ENCODE results near the gene GOSR2.
A peak's percentile ranks its signal among the peaks of the same experiment; 100 is the strongest.
"Not testable (repeated sequence)": the region's sequence is repeated elsewhere in the genome, so short reads cannot be mapped to it uniquely, and the experiment has no call there.

Gene GOSR2

DNA sequence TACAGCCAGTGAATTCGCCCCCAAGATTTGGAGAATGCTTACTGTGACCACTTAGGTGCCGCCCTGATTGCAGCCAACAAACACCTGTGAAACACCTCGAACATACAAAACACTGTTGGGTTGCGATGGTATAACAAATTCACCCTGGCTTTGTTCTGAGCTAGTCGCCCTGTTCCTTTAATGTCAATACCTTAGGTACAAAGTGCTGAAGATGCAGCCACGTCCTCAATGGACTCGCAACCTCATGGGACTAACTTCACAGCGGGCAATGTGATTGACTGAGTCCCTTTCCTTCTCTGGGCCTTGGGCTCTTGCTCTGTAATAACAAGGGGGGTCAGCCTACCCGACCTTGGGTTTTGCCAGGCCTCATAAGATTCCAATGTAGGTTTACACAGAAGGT, 28.9 kb upstream of the GOSR2 start:
- no peak for DNase-seq (ENCODE audit: low spot score)

DNA sequence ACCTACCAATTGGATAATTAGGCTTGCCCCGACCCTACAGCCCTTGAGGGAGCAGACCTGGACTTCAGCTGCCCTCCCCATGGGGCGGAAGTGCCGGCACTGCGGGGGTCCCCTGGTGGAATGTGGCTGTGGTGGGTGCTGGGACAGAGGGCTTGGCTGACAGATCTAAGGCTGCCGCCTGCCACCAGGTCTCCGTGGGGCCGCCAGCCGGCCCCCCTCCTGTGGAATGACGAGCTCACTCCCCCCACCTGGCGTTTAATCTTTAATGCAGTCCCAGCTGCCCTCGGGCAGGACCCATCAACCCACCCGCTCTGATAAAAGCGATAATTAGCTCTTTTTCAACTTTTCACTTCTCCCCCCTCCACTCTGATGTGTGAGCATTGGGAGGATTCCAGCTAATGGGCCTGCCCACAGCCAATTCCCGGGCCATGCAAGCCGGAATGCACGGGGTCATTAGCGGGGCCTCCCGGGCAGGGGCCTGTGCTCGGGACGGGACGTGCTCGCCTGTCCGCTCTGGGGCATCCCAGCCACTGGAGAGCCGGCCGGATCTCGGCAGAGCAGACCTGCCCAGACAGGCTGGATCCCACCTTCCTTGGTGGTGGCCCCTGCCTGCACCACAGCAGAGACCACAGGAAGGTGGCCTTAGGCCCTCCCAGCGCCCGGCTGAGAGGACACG, 28.3 kb upstream of the GOSR2 start:
- DNase-seq (ENCODE audit: low spot score) = no peak

DNA sequence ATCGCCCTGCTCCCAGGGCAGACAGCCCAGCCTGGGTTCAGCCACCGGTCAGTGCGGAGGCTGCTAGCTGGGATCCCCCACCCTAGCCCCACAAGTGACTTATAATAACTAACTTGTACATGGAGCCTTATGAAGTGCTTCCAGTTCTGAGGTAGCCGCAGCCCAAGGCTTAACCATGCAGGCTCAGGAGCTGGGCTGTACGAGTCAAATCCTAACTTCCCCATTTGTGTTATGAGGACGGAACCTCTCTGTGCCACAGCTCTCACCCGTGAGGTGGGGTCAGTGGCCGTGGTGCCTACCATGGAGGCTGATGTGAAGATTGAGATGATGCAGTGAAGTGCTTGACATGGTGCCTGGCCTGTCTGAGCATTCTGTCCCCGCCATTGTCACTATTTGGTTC, 27.8 kb upstream of the GOSR2 start:
- DNase-seq (ENCODE audit: low spot score) = no peak

DNA sequence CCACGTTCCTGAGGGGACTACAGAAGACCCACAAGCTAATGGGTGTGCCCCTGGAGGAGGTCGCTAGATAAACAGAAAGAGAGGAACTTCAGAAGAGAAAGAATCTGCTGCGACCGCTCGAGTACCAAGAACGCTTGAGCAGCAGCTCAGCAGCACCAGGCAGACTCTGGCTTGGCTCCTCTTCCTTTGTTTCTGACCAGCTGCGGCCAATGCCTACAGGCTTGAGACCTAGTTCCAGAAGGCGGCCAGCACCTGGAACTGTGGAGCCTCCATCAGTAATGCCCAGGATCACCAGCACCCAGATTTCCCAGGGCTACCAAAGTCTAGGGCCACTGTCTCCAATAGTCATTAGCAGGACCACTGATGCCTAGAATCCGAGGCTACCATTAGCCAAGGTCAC, 26.0 kb upstream of the GOSR2 start:
- no peak for DNase-seq (ENCODE audit: low spot score)

DNA sequence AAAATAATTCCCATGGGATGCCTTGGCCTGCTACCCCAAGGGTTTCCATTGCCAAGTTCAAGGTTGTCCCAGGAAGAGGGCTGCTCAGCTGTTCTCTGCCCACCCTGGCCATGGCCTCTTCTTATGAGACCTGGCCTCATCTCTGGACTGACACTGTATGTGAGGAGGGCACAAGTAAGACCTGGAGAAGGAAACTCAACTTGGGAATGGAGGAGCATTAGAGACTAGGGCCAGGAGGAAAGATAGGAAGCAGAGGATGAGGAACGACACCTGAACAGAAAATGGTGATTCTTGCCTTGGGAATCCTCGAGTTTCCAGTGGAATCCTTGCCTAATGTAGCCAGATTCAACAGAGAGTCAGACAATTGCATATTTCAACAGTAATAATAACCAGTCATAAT, 24.6 kb upstream of the GOSR2 start:
- no peak for DNase-seq (ENCODE audit: low spot score)

DNA sequence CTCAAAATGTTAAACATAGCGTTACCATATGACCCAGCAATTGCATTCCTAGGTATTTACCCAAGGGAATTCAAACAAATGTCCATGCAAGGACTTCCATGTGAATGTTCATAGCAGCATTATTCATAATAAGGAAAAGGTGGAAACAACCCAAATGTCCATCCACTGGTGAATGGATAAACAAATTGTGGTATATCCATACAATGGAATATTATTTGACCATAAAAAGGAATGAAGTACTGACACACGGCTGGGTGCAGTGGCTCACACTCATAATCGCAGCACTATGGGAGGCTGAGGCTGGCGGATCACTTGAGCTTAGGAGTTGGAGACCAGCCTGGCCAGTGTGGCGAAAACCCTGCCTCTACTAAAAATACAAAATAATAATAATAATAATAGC, 24.1 kb upstream of the GOSR2 start:
- no peak for DNase-seq (ENCODE audit: low spot score)

DNA sequence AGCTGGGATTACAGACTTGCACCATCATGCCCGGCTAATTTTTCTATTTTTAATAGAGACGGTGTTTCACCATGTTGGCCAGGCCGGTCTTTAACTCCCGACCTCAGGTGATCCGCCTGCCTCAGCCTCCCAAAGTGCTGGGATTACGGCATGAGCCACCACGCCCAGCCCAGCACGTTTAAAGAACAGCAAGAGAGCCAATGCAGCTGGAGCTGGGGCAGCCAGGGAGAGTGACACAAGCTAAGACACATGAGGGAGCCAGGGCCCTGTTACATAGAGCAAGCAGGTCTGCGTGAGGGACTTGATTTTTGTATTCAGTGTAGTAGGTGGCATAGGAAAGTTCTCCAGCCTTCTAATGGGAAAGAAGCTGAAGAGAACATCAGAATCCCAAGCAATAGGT, 21.7 kb upstream of the GOSR2 start:
- DNase-seq (ENCODE audit: low spot score) = peak; percentile 29

DNA sequence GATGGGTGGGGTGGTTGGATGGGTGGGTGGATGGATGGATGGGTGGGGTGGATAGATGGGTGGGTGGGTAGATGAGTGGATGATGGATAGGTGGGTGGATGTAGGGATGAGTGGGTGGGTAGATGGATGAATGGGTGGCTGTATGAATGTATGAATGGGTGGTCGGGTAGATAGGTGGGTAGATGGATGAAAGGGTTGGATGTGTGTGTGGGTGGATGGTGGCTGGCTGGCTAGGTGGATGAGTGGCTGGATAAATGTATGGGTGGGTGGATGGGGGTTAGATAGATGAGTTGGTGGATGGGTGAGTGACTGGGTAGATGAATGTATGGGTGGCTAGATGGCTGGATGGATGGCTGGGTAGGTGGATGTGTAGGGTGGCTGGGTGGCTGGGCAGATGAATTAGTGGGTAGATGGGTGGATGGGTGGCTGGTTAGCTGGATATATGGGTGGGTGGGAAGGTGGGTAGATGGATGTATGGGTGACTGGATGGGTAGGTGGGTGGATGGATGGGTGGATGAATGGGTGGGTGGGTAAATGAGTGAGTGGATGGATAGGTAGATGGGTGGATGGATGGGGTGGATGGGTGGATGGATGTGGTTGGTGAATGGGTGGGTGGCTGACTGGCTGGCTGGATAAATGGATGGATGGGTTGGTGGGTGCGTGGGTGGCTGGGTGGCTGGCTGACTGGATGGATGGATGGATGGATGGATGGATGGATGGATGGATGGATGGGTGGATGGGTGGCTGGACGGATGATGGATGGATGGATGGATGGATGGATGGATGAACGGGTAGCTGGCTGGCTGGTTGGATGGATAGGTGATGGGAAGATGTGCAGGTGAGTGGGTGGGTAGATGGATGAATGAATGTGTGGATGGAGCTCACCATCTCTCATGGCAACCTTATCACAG, 18.9 kb upstream of the GOSR2 start:
- DNase-seq (ENCODE audit: low spot score) = no peak

DNA sequence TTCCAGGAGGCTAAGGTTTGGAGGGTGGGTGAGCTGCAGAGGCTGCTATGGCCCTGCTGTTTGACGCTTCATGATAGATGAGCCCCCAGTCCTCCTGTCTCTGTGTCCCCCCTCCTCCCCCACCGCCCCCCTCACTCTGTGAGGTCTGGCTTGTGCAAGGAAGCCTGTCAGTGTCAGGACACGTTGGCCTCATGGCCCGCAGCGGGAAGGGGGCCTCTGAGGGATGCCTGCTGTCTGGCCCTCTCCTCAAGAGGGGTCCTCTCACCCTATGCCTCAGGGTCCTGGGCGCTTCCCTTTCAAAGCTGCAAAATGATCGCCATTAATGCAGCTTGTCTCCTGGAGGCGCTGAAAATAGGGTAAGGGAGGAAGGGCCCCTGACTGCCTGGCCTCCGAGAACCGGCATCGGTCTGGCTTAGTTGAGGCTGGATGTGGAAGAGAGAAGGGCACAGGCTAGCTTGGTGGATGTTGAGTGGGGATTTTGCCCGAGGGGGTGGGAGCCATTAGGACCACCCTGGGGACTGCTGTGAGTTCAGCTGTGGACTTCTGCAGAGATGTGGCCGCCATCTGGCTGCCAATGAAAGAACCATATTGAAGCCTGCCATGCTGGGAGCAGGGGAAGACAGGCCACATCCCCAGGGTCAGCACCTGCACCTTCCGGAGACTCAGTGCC, 14.8 kb upstream of the GOSR2 start:
- peak; percentile 27 for DNase-seq (ENCODE audit: low spot score)

DNA sequence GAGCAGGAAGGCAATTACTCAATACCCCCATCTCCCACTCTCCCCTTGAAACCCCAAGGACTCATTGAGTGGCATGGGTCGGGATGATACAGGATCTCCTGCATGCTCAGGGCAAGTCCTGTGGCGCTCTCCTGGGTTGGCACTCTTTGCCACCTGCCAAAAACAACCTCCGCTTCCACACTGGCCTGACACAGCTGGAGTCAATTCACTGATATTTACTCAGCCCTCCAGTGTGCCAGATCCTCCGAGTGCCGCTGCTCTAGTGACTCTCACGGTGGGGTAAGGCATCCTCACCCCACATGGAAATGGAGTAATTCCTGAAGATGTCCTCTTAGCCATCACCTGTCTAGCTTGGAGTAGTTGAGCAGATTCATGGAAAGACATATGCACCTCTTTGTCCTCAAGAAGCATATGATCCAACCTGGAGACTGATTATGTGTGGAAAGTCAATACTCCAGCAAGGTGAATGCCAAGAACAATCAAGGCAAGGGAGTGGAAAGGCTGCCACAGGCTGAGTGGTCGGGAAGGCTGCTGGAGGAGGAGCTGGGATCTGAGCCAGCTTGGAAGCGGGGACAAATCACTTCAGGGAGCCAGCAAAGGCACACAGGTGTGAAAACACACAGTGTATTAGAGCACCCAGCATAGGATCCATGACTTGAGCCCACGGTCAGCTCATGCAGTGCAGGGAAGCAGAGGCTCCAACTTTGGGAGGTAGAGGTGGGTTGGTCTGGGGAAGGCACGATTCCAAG, 12.6 kb upstream of the GOSR2 start:
- peak; percentile 27 for DNase-seq (ENCODE audit: low spot score)

DNA sequence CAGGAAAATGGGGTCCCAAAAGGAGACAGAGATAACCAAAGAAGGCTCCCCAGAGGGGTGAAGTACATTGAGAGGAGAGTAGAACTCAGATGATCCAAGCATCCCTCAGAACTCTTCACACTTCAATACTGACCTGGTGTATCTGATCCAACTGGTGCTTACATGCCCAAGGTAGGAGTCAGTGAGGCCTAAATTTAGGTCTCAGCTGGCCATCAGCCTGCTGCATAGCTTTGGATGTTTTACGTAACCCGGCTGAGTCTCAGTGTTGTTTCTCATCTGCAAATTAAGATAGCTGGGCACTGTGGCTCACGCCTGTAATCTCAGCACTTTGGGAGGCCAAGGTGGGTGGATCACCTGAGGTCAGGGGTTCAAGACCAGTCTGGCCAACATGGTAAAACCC, 11.6 kb upstream of the GOSR2 start:
- no peak for DNase-seq (ENCODE audit: low spot score)

DNA sequence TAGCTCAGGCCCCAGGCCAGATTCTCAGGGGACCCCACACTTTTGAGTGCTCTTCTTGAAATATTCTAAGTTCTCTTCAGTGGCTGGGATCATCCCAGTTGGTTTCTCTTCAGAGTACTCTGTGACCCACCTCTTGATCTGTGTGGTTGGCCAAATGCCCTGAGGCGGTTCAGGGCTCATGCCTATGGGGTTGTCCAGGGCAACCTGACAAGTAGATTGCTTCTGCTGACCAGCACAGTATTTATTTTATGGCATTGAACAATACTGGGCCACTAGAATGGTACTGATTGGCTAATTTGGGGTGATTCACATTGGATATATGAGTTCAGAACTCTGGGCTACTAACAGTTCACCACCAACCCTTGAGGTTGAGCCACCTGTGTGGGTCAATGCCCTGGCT, 7.4 kb upstream of the GOSR2 start:
- DNase-seq (ENCODE audit: low spot score) = no peak

DNA sequence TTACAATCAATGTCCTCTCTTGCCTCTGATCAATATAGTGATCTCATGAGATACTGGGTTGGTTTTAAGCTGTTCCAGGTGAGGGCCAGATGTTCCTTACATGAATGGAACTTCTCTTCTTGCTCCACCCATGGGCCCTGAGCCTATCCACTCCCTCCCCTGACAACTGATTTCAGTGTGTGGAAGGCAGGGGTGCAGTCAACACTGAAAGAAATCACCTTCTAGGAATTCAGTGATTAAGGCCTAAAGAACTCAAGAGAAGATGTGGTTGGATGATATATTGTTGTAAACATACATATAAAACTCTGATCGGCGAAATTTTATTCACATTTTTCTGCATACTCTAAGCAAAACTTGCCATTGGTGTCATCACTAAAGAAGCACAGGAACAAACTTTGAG, 6.7 kb upstream of the GOSR2 start:
- DNase-seq (ENCODE audit: low spot score) = no peak

DNA sequence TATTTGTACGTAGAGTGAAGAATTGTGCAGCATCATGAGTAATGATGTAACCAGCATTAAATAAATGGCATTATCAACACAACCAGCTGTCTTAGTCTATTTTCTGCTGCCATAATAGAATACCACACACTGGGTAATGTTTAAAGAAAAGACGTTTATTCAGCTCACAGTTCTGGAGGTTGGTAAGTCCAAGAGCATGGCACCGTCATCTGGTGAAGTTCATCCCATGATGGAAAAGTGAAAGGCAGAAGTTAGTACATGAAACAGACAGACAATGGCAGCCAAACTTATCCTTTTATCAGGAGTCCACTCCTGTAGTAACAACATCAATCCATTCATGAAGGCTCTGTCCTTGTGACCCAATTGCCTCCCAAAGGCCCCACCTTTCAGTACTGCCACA, 6.3 kb upstream of the GOSR2 start:
- DNase-seq (ENCODE audit: low spot score) = no peak

DNA sequence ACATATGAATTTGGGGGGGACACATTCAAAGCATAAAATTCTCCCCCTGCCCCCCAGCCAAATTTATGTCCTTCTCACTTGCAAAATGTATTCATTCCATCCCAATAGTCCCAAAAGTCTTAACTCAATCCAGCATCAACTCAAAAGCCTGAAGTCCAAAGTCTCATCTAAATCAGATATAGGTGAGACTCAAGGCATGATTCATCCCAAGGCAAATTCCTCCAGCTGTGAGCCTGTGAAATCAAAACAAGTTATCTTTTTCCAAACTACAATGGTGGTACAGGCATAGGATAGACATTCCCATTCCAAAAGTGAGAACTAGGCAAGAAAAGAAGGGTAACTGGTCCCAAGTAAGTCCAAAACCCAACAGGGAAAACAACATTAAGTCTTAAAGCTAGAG, 5.9 kb upstream of the GOSR2 start:
- no peak for DNase-seq (ENCODE audit: low spot score)

DNA sequence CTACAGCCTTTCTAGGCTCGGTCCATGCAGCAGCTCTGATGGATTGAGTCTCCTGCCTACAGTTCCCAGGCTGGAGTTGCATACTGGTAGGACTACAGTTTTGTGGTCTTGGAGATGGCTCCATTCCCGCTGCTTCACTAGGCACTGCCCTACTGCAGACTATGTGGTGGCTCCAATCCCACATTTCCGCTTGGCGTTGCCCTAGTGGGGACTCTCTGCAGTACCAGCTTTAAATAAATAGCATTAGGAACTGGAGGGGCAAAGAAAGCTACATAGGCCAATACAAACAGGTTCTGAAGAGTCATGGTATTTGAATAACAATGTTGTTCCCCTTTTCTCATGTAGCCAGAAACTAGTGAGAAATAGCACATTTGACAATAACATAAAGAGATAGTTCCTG, 5.4 kb upstream of the GOSR2 start:
- no peak for DNase-seq (ENCODE audit: low spot score)

DNA sequence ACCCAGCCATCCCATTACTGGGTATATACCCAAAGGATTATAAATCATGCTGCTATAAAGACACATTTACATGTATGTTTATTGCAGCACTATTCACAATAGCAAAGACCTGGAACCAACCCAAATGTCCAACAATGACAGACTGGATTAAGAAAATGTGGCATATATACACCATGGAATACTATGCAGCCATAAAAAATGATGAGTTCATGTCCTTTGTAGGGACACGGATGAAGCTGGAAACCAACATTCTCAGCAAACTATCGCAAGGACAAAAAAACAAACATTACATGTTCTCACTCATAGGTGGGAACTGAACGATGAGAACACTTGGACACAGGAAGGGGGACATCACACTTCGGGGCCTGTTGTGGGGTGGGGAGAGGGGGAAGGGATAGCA, 998 bp upstream of the GOSR2 start:
- not testable (repeated sequence) for DNase-seq (ENCODE audit: low spot score)

DNA sequence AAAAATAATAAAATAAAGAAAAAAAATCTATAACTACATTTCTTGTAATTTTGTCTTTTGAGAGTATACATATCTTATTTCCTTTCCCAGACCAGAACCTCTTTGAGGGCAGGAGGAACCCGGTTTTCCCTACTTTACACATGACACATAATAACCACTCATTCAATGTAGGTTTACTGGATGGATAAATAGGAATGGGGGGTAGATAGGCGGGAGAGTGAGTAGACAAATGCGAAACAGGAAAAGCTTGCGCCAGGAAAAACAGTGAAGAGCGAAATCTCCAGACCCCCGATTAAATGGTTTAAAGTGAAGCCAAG, 515 bp upstream of the GOSR2 start:
- DNase-seq (ENCODE audit: low spot score) = no peak

DNA sequence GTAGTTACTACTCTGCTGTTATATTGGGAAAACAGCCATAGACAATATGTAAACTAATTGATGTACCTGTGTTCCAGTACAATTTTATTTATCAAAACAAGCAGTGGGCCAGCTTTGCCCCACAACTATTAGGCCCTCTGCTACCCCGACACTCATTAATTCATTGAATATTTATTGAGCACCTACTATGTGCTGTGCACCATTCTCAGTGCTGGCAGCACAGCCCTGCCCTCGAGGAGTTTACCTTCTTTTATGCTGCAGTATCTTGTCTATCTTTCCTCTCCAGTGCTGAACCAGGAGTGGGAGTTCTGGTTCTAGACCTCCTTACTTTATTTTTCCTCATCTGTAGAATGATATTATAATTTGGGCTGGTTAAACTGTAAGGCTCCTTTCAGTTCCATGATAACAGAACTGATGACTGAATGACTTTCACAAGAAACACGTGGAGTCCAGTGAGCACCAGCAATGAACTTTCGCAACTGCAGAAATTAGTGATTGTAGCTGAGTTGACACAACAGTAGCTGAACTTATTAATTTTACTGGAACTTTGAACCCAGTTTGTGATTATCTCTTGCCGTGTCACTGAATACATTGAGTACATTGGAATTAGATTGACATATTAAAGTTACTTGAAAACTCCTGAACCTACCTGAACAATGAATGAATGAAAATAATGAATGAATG, 2.4 kb downstream of the GOSR2 start:
- DNase-seq (ENCODE audit: low spot score) = no peak

DNA sequence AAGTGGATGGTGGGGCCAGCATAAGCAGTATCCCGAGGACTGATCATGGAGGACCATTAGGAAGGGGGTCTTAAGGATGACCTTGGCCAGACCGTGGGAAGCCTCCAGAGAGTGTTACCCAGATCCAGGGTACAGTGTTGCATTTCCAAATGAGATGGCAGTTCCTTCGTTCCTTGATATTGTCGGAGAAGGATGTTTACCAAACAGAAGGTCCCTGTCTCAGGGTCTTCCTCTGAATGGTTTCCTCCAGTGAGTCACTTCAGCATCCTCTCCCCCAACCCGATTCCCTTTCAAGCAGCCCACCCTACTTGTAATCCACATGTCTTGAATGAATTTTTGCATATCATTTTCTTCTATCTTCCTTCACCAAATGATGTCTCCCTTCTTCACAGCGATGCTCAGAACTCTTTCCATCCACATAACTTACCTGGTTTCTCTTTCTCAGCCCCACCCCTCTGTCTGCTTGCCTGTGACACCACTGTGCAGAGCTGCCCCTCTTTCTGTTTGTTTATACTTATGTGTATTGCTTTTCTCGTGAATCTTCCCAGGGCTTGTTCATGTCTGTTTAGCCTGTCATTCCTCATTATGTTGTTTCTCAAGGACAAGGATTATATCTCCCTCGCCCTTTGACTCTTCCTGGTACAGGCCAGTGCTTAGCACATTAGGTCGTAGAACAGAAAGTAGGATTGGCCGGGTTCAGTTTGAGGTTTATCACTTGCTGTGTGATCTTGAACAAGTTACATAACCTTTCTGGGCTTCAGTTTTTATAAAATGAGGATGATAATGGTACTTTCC, 5.7 kb downstream of the GOSR2 start:
- no peak for DNase-seq (ENCODE audit: low spot score)

DNA sequence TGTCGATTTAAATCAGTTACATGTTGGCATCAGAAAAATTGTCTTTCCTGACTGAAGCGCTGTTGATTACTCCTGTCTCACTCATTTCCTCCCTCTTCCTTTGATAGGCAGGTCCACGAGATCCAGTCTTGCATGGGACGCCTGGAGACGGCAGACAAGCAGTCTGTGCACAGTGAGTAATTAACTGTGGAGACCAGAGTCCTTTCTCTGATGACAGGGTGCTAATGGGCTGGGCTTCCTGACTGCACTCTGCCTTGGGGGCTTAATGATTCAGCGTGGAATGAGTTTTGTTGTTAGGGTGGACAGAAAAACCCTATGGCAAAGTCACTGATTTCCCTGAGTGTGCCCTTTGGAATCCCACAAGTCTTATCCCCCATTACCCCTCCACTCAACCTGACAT, 6.5 kb downstream of the GOSR2 start:
- peak; percentile 70 for DNase-seq (ENCODE audit: low spot score)

Measured in D341Med (cell line).